Psoas muscle (tissue), 8 donors: ENCODE data around the gene CHST15. TPM values are rescaled to one million over a fixed set of nuclear protein-coding genes. Genes with fewer than 3 reads are reported as not detected.

ENCODE experiments used
- ATAC-seq, 4 donors: fragments of 200-7000 bp; cut with Tn5 transposase; one replicate each; pipeline ENCODE4 v1.9.1; 2020; ENCODE audit warnings: moderate library complexity in 3 of 4, mild to moderate bottlenecking in 2 of 4
- DNase-seq, 2 donors: peaks; one replicate each; pipeline ENCODE4 v3.0.0-alpha.2; 2020
- H3K27ac ChIP-seq: fragments of 200-600 bp; one replicate; pipeline ENCODE4 v1.8.0; 2022
- H3K27me3 ChIP-seq, 3 donors: fragments of 200-600 bp in 1 of 3; one replicate each; pipeline versions ENCODE4 v1.6.1 to v1.8.0; 2013 to 2022; ENCODE audit warnings: low read length in 2 of 3, mild to moderate bottlenecking in 2 of 3, moderate library complexity in 1 of 3; ENCODE audit not compliant: insufficient read depth in 3 of 3
- H3K36me3 ChIP-seq, 2 donors: fragments of 200-600 bp in 1 of 2; one replicate each; pipeline versions ENCODE4 v1.6.1 to v1.8.0; 2013 to 2022; ENCODE audit warnings: low read depth in 1 of 2, mild to moderate bottlenecking in 1 of 2, moderate library complexity in 1 of 2; ENCODE audit not compliant: insufficient read depth in 1 of 2
- H3K4me1 ChIP-seq: fragments of 200-600 bp; one replicate; pipeline ENCODE4 v1.8.0; 2022
- H3K4me3 ChIP-seq: fragments of 200-600 bp; one replicate; pipeline ENCODE4 v1.8.0; 2022; ENCODE audit warnings: mild to moderate bottlenecking
- H3K9me3 ChIP-seq: fragments of 200-600 bp; one replicate; pipeline ENCODE4 v1.8.0; 2022
- WGBS, 3 donors: extraction: QIAGEN DNeasy Blood & Tissue Kit; methylation state at CpG; one replicate each; pipeline versions ENCODE4 v1.1.6 to v1.1.7; 2013; 5-methylcytosine and 5-hydroxymethylcytosine counted together
- intact Hi-C, 2 donors: fragments of 100-400 bp; cut with DNase I; formaldehyde crosslinking; loops; one replicate each; pipeline versions ENCODE4 v1.11.0 to v1.14.2; 2022
- polyA plus RNA-seq, 3 donors: library from polyadenylated mRNA; stranded (reverse); fragments of 200-250 nt; gene quantifications; one replicate each; pipeline ENCODE4 v1.2.3, GENCODE V29; 2013
- total RNA-seq, 4 donors: library from RNA; stranded (reverse); fragmentation: NEBNext Ultra II Directional in 2 of 4; extraction: Animal tissue kit (Norgen Biotek cat#: 25700) in 2 of 4; gene quantifications; one replicate each; pipeline versions ENCODE4 v1.2.1 to v1.2.4, GENCODE V29; 2021 to 2023
- TF ChIP-seq, protein P1 (sequence below): fragments of 200-600 bp; IDR thresholded peaks from one replicate; pipeline ENCODE4 v1.8.0; 2022; ENCODE audit warnings: antibody characterized with exemption
- donor health status: healthy with polysubstance abuse.
- donor health status: DM: no; HTN: no; CAD: no; lungs with moderate emphysema.
- donor health status: Bipolar disorder and iron deficiency.
- donor health status: healthy.
- donor health status: DM: yes; HTN: yes; CAD: no.
- donor health status: DM: no; HTN: no; CAD: no.
- donor health status: DM: no; HTN: no; CAD: no.
- donor health status: DM: yes; HTN: yes; CAD: no.

CHST15 gene
- total and polyA plus RNA-seq, 7 donors: 3.6 to 39.2 (median 10.4) TPM

DNA sequence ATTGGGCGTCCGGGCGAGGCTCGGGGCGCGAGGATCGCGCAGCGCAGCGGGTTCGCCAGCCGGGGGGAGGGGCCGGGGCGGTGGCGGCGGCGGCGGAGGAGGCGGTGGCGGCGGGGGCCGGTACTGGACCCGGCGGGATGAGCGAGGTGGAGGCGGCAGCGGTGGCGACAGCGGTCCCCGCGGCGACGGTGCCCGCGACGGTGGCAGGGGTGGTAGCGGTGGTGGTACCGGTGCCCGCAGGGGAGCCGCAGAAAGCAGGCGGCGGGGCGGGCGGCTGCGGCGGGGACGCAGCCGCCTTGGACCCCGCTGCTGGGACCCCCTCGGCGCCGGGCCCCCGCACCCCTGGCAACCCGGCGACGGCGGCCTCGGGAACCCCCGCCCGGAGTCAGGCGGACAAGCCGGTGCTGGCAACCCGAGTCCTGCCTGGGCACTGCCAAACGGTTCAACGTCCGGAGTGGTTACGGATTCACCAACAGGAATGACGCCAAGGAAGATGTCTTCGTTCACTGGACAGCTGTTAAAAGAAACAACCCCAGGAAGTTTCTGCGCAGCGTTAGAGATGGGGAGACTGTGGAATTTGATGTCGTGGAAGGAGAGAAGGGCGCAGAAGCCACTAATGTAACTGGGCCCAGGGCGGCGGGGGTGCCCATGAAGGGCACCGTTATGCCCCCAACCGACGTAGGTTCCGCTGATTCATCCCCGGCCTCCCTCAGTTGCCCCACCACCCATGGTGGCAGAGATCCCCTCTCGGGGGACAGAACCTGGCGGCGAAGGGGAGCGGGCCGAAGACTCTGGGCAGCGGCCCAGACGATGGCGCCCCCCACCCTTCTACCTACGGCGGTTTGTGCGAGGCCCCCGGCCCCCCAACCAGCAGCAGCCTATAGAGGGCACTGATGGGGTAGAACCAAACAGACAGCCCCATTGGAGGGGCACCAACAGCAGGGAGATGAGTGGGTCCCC, 101.5 kb downstream of the CHST15 start:
- intact Hi-C loops: no loop called here
- ATAC-seq (peak in 1 of 4 donors; percentile 31), DNase-seq (peak in 1 of 2 donors; percentile 52)
- no peak overlapping the region for H3K27ac ChIP-seq
- WGBS, 3 donors: 12 to 30% (median 19%) methylated on average over 67 to 92 of the region's 92 CpGs
- peaks cover 0 to 36% (median 6%) of the 10 kb centered on the region in 3 donors for H3K27me3 ChIP-seq
- H3K4me1 ChIP-seq: peaks cover 6% of the 10 kb centered on the region
- no peaks in the 10 kb centered on the region for H3K36me3 ChIP-seq
- H3K9me3 ChIP-seq: no peaks in the 10 kb centered on the region
- peak overlapping the region; percentile 48 for H3K4me3 ChIP-seq
- TF ChIP-seq, protein P1, sequence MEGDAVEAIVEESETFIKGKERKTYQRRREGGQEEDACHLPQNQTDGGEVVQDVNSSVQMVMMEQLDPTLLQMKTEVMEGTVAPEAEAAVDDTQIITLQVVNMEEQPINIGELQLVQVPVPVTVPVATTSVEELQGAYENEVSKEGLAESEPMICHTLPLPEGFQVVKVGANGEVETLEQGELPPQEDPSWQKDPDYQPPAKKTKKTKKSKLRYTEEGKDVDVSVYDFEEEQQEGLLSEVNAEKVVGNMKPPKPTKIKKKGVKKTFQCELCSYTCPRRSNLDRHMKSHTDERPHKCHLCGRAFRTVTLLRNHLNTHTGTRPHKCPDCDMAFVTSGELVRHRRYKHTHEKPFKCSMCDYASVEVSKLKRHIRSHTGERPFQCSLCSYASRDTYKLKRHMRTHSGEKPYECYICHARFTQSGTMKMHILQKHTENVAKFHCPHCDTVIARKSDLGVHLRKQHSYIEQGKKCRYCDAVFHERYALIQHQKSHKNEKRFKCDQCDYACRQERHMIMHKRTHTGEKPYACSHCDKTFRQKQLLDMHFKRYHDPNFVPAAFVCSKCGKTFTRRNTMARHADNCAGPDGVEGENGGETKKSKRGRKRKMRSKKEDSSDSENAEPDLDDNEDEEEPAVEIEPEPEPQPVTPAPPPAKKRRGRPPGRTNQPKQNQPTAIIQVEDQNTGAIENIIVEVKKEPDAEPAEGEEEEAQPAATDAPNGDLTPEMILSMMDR: no peak

DNA sequence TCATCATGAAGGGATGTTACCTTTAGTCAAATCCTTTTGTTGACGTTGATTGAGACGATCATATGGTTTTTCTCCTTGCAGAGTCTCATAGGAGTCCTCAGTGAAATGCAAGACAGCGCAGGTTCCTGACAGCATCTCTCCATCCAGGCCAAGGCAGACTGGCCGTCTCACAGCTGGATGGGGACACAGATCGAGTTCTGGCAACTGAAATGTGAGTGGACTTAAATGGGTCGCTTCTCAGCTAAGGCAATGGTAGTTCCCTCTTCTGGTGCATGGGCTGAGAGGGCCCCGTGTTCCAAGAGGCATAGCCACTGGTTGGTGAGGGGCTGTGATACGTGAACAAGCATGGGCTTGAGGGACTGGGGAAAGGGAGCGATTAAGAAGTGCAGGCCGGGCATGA, 102.5 kb downstream of the CHST15 start:
- no peaks in the 10 kb centered on the region for H3K9me3 ChIP-seq
- H3K4me1 ChIP-seq: peaks cover 6% of the 10 kb centered on the region
- TF ChIP-seq, protein P1: no peak
- intact Hi-C loops: no loop called here
- no peaks in the 10 kb centered on the region for H3K36me3 ChIP-seq
- no peak overlapping the region for H3K4me3 ChIP-seq
- ATAC-seq (no peak), DNase-seq (no peak)
- peaks cover 0 to 36% (median 10%) of the 10 kb centered on the region in 3 donors for H3K27me3 ChIP-seq
- 78 to 87% (median 83%) methylated on average over 10 of the region's 10 CpGs for WGBS, 3 donors
- no peak overlapping the region for H3K27ac ChIP-seq

DNA sequence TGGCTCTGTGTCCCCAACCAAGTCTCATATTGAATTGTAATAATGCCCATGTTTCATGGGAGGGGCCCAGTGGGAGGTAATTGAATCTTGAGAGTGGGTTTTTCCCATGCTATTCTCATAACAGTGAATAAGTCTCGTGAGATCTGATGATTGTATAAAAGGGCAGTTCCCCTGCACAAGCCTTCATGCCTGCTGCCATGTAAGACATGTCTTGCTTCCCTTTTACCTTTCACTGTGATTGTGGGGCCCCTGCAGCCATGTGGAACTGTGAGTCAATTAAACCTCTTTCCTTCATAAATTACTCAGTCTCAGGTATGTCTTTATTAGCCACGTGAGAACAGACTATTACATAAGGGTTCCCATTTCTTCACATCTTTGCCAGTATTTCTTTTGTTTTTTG, 104.7 kb downstream of the CHST15 start:
- TF ChIP-seq, protein P1: no peak
- no peak for DNase-seq
- Histone ChIP-seq H3K4me1 (no peaks in the 10 kb centered on the region), H3K9me3 (no peaks in the 10 kb centered on the region), H3K27me3 (peaks cover 0 to 29% (median 10%) of the 10 kb centered on the region in 3 donors), H3K36me3 (no peaks in the 10 kb centered on the region), H3K27ac (no peak overlapping the region), H3K4me3 (no peak overlapping the region)
- intact Hi-C loops: no loop called here
- 70 to 84% (median 75%) methylated on average over 2 of the region's 2 CpGs for WGBS, 3 donors
- no peak for ATAC-seq

DNA sequence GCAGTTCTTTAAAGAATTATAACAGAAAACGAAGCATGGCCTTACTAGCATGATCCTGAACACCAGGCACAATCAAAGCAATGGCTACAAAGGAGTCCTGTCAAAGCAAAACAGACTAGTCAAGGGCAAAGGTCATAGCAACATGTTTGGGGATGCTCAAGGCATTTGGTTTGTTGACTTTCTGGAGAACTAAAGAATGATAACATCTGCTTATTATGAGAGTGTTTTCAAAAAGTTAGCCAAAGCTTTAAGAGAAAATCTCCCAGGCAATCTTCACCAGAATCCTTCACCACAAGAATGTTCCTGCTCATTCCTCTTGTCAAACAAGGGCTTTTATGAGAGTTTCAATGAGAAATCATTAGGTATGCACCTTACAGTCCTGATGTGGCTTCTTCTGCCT, 106.7 kb downstream of the CHST15 start:
- H3K27ac ChIP-seq: no peak overlapping the region
- H3K27me3 ChIP-seq: peaks cover 0 to 14% (median 10%) of the 10 kb centered on the region in 3 donors
- DNase-seq (no peak), ATAC-seq (no peak)
- no peaks in the 10 kb centered on the region for H3K4me1 ChIP-seq
- TF ChIP-seq, protein P1: no peak
- intact Hi-C loops: no loop called here
- 40 to 63% (median 48%) methylated on average over 1 of the region's 1 CpG for WGBS, 3 donors
- no peak overlapping the region for H3K4me3 ChIP-seq
- H3K36me3 ChIP-seq: no peaks in the 10 kb centered on the region
- H3K9me3 ChIP-seq: no peaks in the 10 kb centered on the region
